ENCODE data around the gene NOX5. TPM values are rescaled to one million over a fixed set of nuclear protein-coding genes. Genes with fewer than 3 reads are reported as not detected.

NOX5 gene
- total and polyA plus RNA-seq, 2 of the 13 experiments (the other 11 are each of a cell fraction or from before 2014, with no cell fraction given), result not detected

DNA sequence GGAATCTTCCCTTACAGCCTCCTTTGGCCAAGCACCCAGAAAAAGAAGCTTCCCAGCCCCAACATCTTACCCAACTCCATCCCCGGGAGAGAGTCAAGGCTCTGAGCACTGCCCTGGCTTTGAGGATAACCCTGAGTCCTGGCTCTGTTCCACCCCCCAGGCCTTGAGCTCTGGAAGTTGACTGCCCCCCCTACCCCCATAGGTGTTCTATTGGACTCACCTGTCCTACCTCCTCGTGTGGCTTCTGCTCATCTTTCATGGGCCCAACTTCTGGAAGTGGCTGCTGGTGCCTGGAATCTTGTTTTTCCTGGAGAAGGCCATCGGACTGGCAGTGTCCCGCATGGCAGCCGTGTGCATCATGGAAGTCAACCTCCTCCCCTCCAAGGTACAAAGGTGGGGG is 22.3 kb downstream of the NOX5 start:
- Histone ChIP-seq H3K27ac (ENCODE audit: extremely low read length, insufficient read depth, low read length) (no peak overlapping the region), H3K4me2 (ENCODE audit: low read depth, low read length) (no peak overlapping the region), H3K79me2 (ENCODE audit: insufficient read depth, low read length) (no peaks in the 10 kb centered on the region), H3K36me3 (replicated peaks in 1 of 2; ENCODE audit: control insufficient read depth in 1 of 2, insufficient read depth in 2 of 2, low read length in 2 of 2) (no peaks in the 10 kb centered on the region), H3K4me3 (replicated peaks in 1 of 3; ENCODE audit: insufficient read depth in 1 of 3, low read depth in 2 of 3, low read length in 3 of 3) (no peak overlapping the region), H3K9ac (ENCODE audit: insufficient read depth, low read depth, low read length) (no peak overlapping the region), H2AFZ (ENCODE audit: low read length) (no peak overlapping the region), H3K27me3 (ENCODE audit: control insufficient read depth in 1 of 2, insufficient read depth in 2 of 2, low read length in 2 of 2) (peaks cover 0 to 8% of the 10 kb centered on the region in 2 experiments; a peak in 2 of 5 replicates), H3K4me1 (ENCODE audit: insufficient read depth, low read length) (peaks cover 4% of the 10 kb centered on the region), H4K20me1 (ENCODE audit: insufficient read depth, low read length) (no peaks in the 10 kb centered on the region), H3K9me3 (ENCODE audit: low read length) (no peaks in the 10 kb centered on the region)
- intact Hi-C loops (cut with micrococcal nuclease; ENCODE audit: unreplicated experiment) (no loop called here), in situ Hi-C loops (cut with HindIII; ENCODE audit: extremely low pct_ligation_motif_present, low pct_unique_long_range_greater_than_20kb) (no loop called here)
- TF ChIP-seq ZNF354B (CRISPR knock-in tag; IDR thresholded peaks at IDR 0.05) (no peak), HDAC6 (IDR thresholded peaks at IDR 0.05; ENCODE audit: low read depth, low read length) (no peak), ELF4 (CRISPR knock-in tag; IDR thresholded peaks at IDR 0.05; ENCODE audit: borderline replicate concordance) (no peak), SUZ12 (IDR thresholded peaks at IDR 0.05; ENCODE audit: low read depth, low read length) (no peak), TAF1 (CRISPR knock-in tag; IDR thresholded peaks at IDR 0.05) (no peak), MIER2 (CRISPR knock-in tag; IDR thresholded peaks at IDR 0.05) (no peak), ZNF430 (CRISPR knock-in tag; IDR thresholded peaks at IDR 0.05) (no peak), XRCC5 (optimal IDR thresholded peaks at IDR 0.05; ENCODE audit: low read length) (no peak), ZNF333 (CRISPR knock-in tag; IDR thresholded peaks at IDR 0.05; ENCODE audit: borderline replicate concordance) (no peak), CENPX (CRISPR knock-in tag; IDR thresholded peaks at IDR 0.05) (no peak), FLYWCH1 (CRISPR knock-in tag; IDR thresholded peaks at IDR 0.05) (no peak), ZBTB2 (CRISPR knock-in tag; IDR thresholded peaks at IDR 0.05; ENCODE audit: low read depth) (no peak), SIX4 (CRISPR knock-in tag; IDR thresholded peaks at IDR 0.05) (no peak), ARNT (IDR thresholded peaks at IDR 0.05) (no peak), SAFB2 (CRISPR knock-in tag; IDR thresholded peaks at IDR 0.05; ENCODE audit: borderline replicate concordance, low read depth) (no peak), ZNF572 (CRISPR knock-in tag; IDR thresholded peaks at IDR 0.05) (no peak), ZNF616 (CRISPR knock-in tag; IDR thresholded peaks at IDR 0.05; ENCODE audit: low read depth) (no peak)
- TF ChIP-seq, protein P1, sequence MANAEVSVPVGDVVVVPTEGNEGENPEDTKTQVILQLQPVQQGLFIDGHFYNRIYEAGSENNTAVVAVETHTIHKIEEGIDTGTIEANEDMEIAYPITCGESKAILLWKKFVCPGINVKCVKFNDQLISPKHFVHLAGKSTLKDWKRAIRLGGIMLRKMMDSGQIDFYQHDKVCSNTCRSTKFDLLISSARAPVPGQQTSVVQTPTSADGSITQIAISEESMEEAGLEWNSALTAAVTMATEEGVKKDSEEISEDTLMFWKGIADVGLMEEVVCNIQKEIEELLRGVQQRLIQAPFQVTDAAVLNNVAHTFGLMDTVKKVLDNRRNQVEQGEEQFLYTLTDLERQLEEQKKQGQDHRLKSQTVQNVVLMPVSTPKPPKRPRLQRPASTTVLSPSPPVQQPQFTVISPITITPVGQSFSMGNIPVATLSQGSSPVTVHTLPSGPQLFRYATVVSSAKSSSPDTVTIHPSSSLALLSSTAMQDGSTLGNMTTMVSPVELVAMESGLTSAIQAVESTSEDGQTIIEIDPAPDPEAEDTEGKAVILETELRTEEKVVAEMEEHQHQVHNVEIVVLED (CRISPR knock-in tag; IDR thresholded peaks at IDR 0.05; ENCODE audit: borderline replicate concordance), result no peak
- ATAC-seq (no peak), DNase-seq (ENCODE audit: low spot score) (no peak), FAIRE-seq (no peak)
- POLR2A ChIA-PET, result no interaction called here
- 0% methylated on average over 5 of the region's 5 CpGs for WGBS (ENCODE audit: low lambda C conversion rate)
- BruUV-seq (replicated peaks), result no TSS peak
- CTCF ChIA-PET (ENCODE audit: low intra/inter-chr PET ratio, low total read pairs), result no interaction called here
